GM21528 (cell line): Measurements from ENCODE around the gene SSBP4.
A peak's percentile ranks its signal among the peaks of the same experiment; 100 is the strongest.

ENCODE experiments used
- ATAC-seq: cut with Tn5 transposase; IDR thresholded peaks from one replicate; pipeline ENCODE4 v1.9.1; 2021; ENCODE audit warnings: mild to moderate bottlenecking, moderate library complexity; ENCODE audit not compliant: unreplicated experiment, low FRiP score

Gene SSBP4

GRCh38 chr19:18431351-18432197 is 12.4 kb downstream of the SSBP4 start:
- no peak for ATAC-seq

DNA sequence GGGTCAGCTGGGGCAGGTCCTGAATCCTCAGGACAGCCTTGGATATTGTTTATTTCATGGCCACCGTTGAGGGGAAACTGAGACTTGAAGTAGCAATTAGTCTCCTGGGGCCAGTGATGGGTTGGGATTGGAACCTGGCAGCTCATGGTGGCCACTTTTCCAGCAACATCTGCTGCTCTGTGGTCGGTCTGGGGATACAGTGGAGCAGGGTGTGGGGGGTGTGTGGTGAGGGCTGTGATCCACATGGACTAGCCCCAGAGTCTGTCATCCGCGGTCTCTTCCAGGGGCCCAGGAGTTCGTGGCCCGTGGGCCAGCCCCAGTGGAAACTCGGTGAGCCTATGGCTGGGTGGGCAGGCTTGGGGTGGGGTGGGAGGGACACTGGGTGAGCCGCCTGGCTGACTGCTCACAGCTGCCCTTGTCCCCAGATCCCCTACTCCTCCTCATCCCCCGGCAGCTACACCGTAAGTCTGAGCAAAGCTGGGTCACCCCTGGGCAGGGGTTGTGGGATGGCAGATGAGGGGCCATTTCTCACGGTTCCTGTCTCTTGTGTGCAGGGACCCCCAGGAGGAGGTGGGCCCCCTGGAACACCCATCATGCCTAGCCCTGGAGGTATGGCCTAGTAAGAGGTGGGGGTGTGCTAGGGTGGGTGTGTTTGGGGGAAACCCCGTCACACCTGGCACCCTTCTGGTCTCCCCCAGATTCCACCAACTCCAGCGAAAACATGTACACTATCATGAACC is 13.2 kb downstream of the SSBP4 start:
- no peak for ATAC-seq

GRCh38 chr19:18433015-18433691 is 14.0 kb downstream of the SSBP4 start:
- ATAC-seq, result no peak

DNA sequence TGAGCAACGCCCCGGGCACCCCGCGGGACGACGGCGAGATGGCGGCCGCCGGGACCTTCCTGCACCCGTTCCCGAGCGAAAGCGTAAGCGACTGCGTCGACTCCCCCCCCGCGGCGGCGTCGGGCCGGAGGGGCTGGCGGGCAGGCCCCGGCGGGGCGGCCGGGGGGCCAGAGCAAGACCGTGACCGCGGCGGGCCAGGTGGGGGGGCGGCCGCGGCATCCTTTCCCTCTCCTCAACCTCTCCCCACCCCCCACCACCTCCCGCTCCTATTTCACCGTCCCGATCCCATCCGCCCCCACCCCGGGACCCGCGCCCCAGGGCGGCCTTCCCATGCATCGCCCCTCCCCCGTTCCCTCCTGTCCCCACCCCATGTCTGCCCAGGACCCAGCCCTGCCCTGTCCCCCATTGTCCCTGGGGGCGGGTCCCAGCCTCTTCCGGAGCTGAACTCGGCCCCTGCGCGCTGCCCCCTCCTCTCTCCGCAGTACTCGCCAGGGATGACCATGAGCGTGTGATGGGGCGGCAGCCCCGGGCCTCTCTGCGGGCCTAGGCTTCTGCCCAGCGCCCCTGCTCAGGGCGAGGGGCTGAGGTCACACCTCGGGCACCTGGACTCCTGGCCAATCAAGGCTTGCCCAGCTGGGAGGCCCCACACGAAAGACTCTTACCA is 14.7 kb downstream of the SSBP4 start:
- ATAC-seq, result no peak

DNA sequence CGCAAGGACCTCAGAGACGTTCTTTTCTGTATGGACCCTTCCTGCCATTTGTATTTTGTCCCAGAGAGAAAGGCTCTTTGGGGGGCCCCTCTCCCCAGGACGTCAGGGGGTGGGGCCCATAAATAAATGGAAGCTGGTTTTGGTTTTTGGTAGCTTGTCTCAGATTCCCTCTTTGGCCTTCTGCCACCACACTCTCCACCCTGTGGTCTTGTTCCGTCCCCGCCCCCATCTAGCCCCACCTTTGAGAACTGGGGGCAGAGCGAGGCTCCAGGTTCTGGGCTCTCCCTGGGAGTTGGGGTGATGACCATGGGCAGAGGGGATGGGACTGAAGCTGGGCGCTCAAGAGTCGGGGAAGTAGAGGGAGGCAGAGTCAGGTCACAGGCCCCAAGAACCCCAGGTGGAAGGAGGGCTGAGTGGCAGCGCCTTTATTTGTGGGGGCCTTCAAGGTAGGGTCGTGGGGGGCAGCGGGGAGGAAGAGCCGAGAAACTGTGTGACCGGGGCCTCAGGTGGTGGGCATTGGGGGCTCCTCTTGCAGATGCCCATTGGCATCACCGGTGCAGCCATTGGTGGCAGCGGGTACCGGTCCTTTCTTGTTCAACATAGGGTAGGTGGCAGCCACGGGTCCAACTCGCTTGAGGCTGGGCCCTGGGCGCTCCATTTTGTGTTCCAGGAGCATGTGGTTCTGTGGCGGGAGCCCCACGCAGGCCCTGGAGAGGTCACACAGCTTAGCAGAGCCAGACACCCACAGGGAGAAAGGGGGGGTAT is 15.4 kb downstream of the SSBP4 start:
- ATAC-seq, result no peak

- ATAC-seq, result no peak
Measured at GRCh38 chr19:18435178-18435841, 16.1 kb downstream of the SSBP4 start.

GRCh38 chr19:18435842-18436670 is 16.9 kb downstream of the SSBP4 start:
- ATAC-seq, result no peak

DNA sequence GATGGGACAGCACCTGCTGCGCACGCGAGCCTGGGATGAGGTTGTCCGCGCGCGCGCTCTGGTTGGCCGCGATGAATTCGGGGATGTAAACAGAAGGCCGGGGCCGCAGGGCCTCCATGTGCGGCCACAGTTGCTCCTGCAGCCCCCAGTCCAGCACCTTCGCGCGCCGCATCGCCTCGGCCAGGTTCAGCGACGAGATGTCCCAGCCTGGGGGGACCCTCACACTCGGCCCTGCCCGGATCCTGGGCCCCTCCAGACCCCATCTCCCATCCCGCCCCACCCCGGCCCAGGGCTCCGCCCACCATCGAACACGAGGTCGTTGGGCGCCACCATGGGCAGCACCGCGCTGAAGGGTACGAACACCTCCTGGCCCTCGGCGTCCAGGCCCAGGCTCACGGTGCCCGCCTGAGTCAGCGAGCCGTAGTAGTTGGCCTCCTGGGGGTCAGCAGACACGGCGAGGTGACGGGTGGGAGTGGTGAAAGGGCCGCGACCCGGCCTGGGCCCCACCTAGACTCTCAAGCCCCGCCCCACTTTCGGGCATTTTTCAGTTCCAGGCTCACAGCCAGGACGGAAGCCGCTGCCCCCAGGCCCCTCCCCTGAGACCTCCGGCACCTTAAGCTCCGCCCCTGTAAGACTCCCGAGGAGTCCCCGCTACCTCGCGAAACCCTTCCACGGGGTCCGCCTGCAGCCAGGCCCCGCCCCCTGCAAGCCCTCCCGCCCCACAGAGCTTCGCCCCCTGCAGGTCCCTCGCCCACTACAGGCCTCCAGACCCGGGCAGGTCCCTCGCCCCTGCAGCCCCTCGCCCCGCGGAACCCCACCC is 17.7 kb downstream of the SSBP4 start:
- peak; percentile 41 for ATAC-seq

DNA sequence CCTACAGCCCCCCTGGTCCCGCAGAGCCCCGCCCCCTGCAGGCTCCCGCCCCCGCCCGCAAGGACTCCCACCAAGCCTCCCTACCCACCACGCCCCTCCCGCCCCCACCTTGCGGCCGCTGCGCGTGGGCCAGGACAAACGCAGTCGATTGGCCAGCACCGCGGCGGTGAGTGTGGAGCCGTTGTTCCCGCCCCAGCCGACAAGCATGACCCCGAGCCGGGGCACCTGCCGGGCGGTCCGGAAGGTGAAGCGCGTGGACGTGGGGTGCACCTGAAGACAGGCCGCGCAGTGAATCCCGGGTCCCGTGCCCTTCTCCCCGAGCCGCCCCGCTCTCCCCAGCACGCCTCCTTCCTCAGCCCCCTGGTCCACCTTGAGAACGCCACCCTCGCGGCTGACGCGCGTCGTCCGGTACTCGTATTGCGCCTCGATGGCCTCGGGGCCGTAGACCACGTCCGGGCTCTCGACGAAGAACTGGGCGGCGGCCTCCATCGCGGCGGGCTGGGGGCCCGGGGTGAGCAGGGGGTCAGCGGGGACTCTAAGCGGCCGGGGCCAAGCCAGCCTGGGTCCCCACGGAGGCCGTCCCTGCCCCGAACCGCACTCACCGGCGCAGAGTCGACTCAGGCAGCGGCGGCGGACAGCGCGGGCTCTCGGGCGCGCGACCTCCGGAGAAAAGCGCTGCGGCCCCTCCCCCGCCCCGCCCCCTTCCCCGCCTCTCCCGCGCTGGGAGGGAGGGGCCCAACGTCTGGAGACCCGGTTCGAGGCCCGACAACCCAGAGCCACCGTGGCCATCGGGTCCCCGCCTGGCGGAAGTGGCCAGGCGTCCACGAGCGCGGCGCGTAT is 18.5 kb downstream of the SSBP4 start, which contains the start of gene ISYNA1:
Gene ISYNA1, minus strand, starts transcription at position 643 of the 840 bp plus-strand sequence. Its CDS starts 154 bp downstream, at position 489.
- ATAC-seq, result peak; percentile 15

DNA sequence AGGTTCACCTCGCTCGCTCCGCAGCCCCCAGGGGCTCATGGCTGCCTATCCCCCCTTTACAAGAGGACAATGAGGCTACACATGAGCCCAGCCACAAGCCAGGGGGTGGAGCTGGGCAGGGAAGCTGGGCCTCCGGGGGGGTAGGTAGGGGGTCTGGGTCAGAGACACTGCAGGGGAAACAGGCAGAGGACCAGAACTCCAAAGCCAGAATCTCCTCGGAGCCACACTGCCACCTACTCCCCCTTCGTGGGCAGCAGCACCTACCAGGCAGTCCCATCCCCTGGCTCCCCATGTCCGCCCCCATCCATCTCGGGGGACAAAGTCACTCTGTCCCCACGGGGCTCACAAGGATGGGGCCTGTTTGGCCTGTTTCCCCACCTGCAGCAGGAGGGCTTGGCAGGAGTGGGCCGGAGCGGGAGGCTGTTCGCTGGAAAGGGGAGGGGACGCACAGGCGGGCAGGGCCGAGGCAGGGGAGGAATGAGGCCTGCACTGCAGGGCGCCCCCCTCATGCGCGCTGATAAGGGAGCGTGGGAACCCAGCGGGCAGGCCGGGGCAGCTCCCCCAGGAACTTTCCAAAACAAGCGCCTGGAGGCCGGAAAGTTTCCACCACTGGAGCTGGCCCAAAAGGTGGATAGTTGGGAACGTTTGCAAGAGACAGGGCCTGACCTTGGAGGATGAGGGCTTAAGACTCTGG is 19.3 kb downstream of the SSBP4 start:
- ATAC-seq, result no peak

DNA sequence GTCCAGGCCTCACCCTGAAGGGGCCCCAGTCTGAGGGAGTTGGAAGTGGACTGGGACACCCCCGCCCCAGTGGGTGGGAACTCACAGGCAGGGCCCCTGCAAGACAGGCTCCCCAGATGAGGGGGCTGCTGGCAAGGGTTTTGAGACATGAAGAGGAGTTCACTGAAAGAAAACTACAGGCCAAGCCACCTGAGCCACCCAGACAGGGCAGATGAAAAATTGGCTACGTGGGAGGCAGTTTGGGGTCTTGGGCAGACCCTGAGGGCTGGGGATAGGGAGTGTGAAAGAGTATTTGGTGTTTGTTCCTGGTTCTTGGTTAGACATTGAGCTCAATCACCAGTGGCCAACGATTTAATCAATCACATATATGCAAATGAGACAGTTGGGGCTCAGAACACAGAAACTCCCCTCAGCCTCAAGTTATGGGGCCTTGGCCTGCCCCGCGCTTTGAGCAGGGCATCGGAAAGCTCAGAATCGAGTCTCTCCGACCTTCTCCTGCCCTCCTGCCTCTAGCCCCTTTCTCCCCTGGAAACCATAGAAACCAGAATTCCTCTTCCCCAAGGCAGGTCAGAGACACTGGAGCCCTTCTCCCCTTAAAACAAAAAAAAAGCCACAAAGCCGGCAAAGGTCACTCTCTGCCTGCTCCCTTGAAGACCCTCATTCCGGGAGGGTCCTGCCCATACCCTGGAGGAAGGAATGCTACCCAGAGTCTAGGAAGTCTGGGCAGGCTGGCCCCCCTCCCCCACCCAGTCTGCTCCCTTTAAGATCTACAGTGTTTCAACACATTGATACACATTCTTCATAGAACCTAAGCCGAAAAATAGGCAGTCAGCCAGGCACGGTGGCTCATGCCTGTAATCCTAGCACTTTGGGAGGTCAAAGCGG is 20.1 kb downstream of the SSBP4 start:
- ATAC-seq, result no peak

DNA sequence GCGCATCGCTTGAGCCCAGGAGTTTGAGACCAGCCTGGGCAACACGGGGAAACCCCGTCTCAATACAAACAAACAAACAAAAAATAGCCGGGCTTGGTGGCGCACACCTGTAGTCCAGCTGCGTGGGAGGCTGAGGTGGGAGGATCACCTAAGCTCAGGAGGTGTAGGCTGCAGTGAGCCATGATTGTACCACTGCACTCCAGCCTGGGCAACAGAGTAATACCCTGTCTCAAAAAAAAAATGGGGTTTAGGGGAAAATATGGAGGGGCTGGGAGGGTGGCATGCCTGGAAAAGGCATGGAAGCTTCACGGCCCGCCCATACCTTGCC is 20.7 kb downstream of the SSBP4 start:
- no peak for ATAC-seq

GRCh38 chr19:18440415-18440877 is 21.2 kb downstream of the SSBP4 start:
- no peak for ATAC-seq

GRCh38 chr19:18440936-18441803 is 22.0 kb downstream of the SSBP4 start:
- no peak for ATAC-seq
